ENCODE results near the gene IGF1R.
A peak's percentile ranks its signal among the peaks of the same experiment; 100 is the strongest.

IGF1R gene

GRCh38 chr15:98926236-98926635, 277.9 kb downstream of the IGF1R start:
- no peaks in the 10 kb centered on the region for H3K27me3 ChIP-seq (ENCODE audit: control insufficient read depth in 2 of 2, insufficient read depth in 2 of 2, low read length in 2 of 2)

GRCh38 chr15:98927022-98927421, 278.7 kb downstream of the IGF1R start:
- peaks cover 0 to 3% of the 10 kb centered on the region in 2 donors for H3K4me1 ChIP-seq (ENCODE audit: control insufficient read depth in 2 of 2, insufficient read depth in 2 of 2, low read length in 2 of 2)
- peak overlapping the region; percentile 25 to 26 for H3K27ac ChIP-seq (ENCODE audit: low read depth in 2 of 2, low read length in 2 of 2)
- no peaks in the 10 kb centered on the region for H3K27me3 ChIP-seq (ENCODE audit: control insufficient read depth in 2 of 2, insufficient read depth in 2 of 2, low read length in 2 of 2)
- H3K36me3 ChIP-seq (ENCODE audit: control insufficient read depth in 2 of 2, insufficient read depth in 2 of 2, low read length in 2 of 2), result peaks cover 23 to 41% of the 10 kb centered on the region in 2 donors
- no peak overlapping the region for H3K4me3 ChIP-seq (ENCODE audit: low read length in 2 of 2)
- no peaks in the 10 kb centered on the region for H3K9me3 ChIP-seq (ENCODE audit: control insufficient read depth in 2 of 2, low read length in 2 of 2)
- H3K9ac ChIP-seq (ENCODE audit: low read depth in 1 of 2, low read length in 2 of 2), result no peak overlapping the region

More at GRCh38 chr15:98926236-98926635, 277.9 kb downstream of the IGF1R start:
- Histone ChIP-seq H3K4me3 (ENCODE audit: low read length in 2 of 2) (no peak overlapping the region), H3K4me1 (ENCODE audit: control insufficient read depth in 2 of 2, insufficient read depth in 2 of 2, low read length in 2 of 2) (peaks cover 0 to 3% of the 10 kb centered on the region in 2 donors), H3K9ac (ENCODE audit: low read depth in 1 of 2, low read length in 2 of 2) (no peak overlapping the region), H3K36me3 (ENCODE audit: control insufficient read depth in 2 of 2, insufficient read depth in 2 of 2, low read length in 2 of 2) (peaks cover 24 to 41% of the 10 kb centered on the region in 2 donors), H3K27ac (ENCODE audit: low read depth in 2 of 2, low read length in 2 of 2) (no peak overlapping the region), H3K9me3 (ENCODE audit: control insufficient read depth in 2 of 2, low read length in 2 of 2) (no peaks in the 10 kb centered on the region)

- Histone ChIP-seq H3K27ac (ENCODE audit: low read depth in 2 of 2, low read length in 2 of 2) (no peak overlapping the region), H3K9me3 (ENCODE audit: control insufficient read depth in 2 of 2, low read length in 2 of 2) (no peaks in the 10 kb centered on the region), H3K36me3 (ENCODE audit: control insufficient read depth in 2 of 2, insufficient read depth in 2 of 2, low read length in 2 of 2) (peaks cover 15 to 32% of the 10 kb centered on the region in 2 donors), H3K27me3 (ENCODE audit: control insufficient read depth in 2 of 2, insufficient read depth in 2 of 2, low read length in 2 of 2) (no peaks in the 10 kb centered on the region), H3K4me3 (ENCODE audit: low read length in 2 of 2) (no peak overlapping the region), H3K9ac (ENCODE audit: low read depth in 1 of 2, low read length in 2 of 2) (no peak overlapping the region), H3K4me1 (ENCODE audit: control insufficient read depth in 2 of 2, insufficient read depth in 2 of 2, low read length in 2 of 2) (peaks cover 0 to 3% of the 10 kb centered on the region in 2 donors)
These were observed 279.7 kb downstream of the IGF1R start for GRCh38 chr15:98927996-98928395.

DNA sequence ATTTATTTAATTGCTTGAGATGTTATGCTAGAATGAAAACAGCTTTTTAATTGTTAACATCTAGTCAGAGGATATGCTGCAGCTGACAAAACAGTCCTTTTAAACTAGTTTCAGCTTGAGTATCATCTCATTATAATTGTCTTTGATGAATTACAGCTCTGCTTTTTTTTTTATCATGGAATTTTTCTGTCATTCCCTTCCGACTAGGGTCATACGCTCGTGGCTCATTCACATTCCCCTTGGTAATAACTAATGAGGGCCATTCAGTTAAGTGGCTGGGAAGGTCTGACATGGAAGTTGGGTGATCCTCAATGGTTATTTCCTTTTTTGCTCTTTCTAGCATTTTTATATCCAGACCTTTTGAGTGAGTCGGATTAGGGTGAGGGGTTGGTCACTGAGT, 282.2 kb downstream of the IGF1R start:
- H3K4me1 ChIP-seq (ENCODE audit: control insufficient read depth in 2 of 2, insufficient read depth in 2 of 2, low read length in 2 of 2), result peaks cover 0 to 3% of the 10 kb centered on the region in 2 donors
- no peak overlapping the region for H3K4me3 ChIP-seq (ENCODE audit: low read length in 2 of 2)
- H3K27me3 ChIP-seq (ENCODE audit: control insufficient read depth in 2 of 2, insufficient read depth in 2 of 2, low read length in 2 of 2), result no peaks in the 10 kb centered on the region
- no peaks in the 10 kb centered on the region for H3K9me3 ChIP-seq (ENCODE audit: control insufficient read depth in 2 of 2, low read length in 2 of 2)
- no peak overlapping the region for H3K27ac ChIP-seq (ENCODE audit: low read depth in 2 of 2, low read length in 2 of 2)
- no peak overlapping the region for H3K9ac ChIP-seq (ENCODE audit: low read depth in 1 of 2, low read length in 2 of 2)
- H3K36me3 ChIP-seq (ENCODE audit: control insufficient read depth in 2 of 2, insufficient read depth in 2 of 2, low read length in 2 of 2), result peaks cover 16 to 17% of the 10 kb centered on the region in 2 donors

GRCh38 chr15:98931004-98931403, 282.7 kb downstream of the IGF1R start:
- H3K4me3 ChIP-seq (ENCODE audit: low read length in 2 of 2), result no peak overlapping the region
- H3K27me3 ChIP-seq (ENCODE audit: control insufficient read depth in 2 of 2, insufficient read depth in 2 of 2, low read length in 2 of 2), result no peaks in the 10 kb centered on the region
- peaks cover 17 to 18% of the 10 kb centered on the region in 2 donors for H3K36me3 ChIP-seq (ENCODE audit: control insufficient read depth in 2 of 2, insufficient read depth in 2 of 2, low read length in 2 of 2)
- no peak overlapping the region for H3K27ac ChIP-seq (ENCODE audit: low read depth in 2 of 2, low read length in 2 of 2)
- no peaks in the 10 kb centered on the region for H3K9me3 ChIP-seq (ENCODE audit: control insufficient read depth in 2 of 2, low read length in 2 of 2)
- H3K4me1 ChIP-seq (ENCODE audit: control insufficient read depth in 2 of 2, insufficient read depth in 2 of 2, low read length in 2 of 2), result peaks cover 0 to 3% of the 10 kb centered on the region in 2 donors
- H3K9ac ChIP-seq (ENCODE audit: low read depth in 1 of 2, low read length in 2 of 2), result no peak overlapping the region

DNA sequence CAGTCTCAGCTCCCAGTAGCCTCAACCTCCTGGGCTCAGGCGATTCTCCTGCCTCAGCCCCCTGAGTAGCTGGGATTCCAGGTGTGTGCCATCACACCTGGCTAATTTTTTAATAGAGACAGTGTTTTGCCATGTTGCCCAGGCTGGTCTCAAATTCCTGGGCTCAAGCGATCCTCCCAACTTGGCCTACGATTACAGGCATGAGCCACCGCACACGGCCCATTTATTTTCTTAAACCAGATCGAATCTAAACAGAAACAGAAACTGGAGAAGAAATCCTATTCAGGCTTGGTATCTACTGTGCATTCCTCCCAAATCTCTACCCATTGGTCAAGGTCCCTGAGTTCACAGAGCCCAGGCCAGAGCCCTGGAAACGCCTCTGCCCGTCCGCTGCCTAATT, 285.1 kb downstream of the IGF1R start:
- Histone ChIP-seq H3K27me3 (ENCODE audit: control insufficient read depth in 2 of 2, insufficient read depth in 2 of 2, low read length in 2 of 2) (no peaks in the 10 kb centered on the region), H3K9ac (ENCODE audit: low read depth in 1 of 2, low read length in 2 of 2) (no peak overlapping the region), H3K27ac (ENCODE audit: low read depth in 2 of 2, low read length in 2 of 2) (no peak overlapping the region), H3K4me3 (ENCODE audit: low read length in 2 of 2) (no peak overlapping the region), H3K9me3 (ENCODE audit: control insufficient read depth in 2 of 2, low read length in 2 of 2) (no peaks in the 10 kb centered on the region), H3K36me3 (ENCODE audit: control insufficient read depth in 2 of 2, insufficient read depth in 2 of 2, low read length in 2 of 2) (peaks cover 17 to 24% of the 10 kb centered on the region in 2 donors), H3K4me1 (ENCODE audit: control insufficient read depth in 2 of 2, insufficient read depth in 2 of 2, low read length in 2 of 2) (no peaks in the 10 kb centered on the region)

DNA sequence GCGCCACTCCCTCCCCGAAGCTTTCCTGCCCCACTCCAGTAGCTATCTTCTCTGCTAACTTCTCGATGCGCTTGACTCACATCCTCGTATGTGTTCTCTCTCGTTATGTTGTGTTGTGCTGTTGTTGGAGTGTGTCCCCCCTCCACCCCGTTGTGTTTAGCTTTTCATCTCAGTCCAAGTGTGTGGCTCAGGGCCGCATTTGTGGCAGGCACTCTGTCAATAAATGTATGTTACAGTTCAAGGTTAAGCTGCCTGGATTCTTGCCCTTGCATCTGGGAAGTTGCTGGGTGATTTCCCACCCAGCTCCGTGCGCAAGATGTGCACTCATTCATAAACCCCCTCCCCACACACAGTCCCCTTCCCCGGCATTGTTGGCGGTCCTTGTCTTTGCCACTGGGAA, 287.4 kb downstream of the IGF1R start:
- Histone ChIP-seq H3K27me3 (ENCODE audit: control insufficient read depth in 2 of 2, insufficient read depth in 2 of 2, low read length in 2 of 2) (no peaks in the 10 kb centered on the region), H3K36me3 (ENCODE audit: control insufficient read depth in 2 of 2, insufficient read depth in 2 of 2, low read length in 2 of 2) (peaks cover 22 to 26% of the 10 kb centered on the region in 2 donors), H3K9me3 (ENCODE audit: control insufficient read depth in 2 of 2, low read length in 2 of 2) (no peaks in the 10 kb centered on the region), H3K4me3 (ENCODE audit: low read length in 2 of 2) (no peak overlapping the region), H3K27ac (ENCODE audit: low read depth in 2 of 2, low read length in 2 of 2) (no peak overlapping the region), H3K4me1 (ENCODE audit: control insufficient read depth in 2 of 2, insufficient read depth in 2 of 2, low read length in 2 of 2) (peaks cover 0 to under 1% of the 10 kb centered on the region in 2 donors), H3K9ac (ENCODE audit: low read depth in 1 of 2, low read length in 2 of 2) (no peak overlapping the region)

- Histone ChIP-seq H3K9me3 (ENCODE audit: control insufficient read depth in 2 of 2, low read length in 2 of 2) (no peaks in the 10 kb centered on the region), H3K36me3 (ENCODE audit: control insufficient read depth in 2 of 2, insufficient read depth in 2 of 2, low read length in 2 of 2) (peaks cover 15 to 24% of the 10 kb centered on the region in 2 donors), H3K4me3 (ENCODE audit: low read length in 2 of 2) (no peak overlapping the region), H3K27me3 (ENCODE audit: control insufficient read depth in 2 of 2, insufficient read depth in 2 of 2, low read length in 2 of 2) (no peaks in the 10 kb centered on the region), H3K4me1 (ENCODE audit: control insufficient read depth in 2 of 2, insufficient read depth in 2 of 2, low read length in 2 of 2) (peaks cover 7 to 10% of the 10 kb centered on the region in 2 donors), H3K27ac (ENCODE audit: low read depth in 2 of 2, low read length in 2 of 2) (no peak overlapping the region), H3K9ac (ENCODE audit: low read depth in 1 of 2, low read length in 2 of 2) (no peak overlapping the region)
These were observed 289.2 kb downstream of the IGF1R start for GRCh38 chr15:98937413-98938104.

DNA sequence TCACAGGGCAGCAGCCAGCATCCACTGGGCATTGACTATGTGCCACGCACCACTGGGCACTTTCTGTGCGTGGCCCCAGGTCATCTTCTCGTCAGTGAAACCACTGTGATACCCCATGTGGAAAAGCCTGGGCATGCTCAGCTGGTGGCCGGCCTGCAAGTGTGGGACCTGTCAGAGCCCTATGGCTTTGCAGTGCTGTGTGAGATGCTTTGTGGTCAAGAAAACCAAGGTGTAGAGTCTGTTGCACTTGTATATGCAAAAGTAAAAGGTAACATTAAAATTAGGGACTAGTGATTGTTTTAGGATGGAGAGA, 289.7 kb downstream of the IGF1R start:
- Histone ChIP-seq H3K4me1 (ENCODE audit: control insufficient read depth in 2 of 2, insufficient read depth in 2 of 2, low read length in 2 of 2) (peaks cover 7 to 10% of the 10 kb centered on the region in 2 donors), H3K27me3 (ENCODE audit: control insufficient read depth in 2 of 2, insufficient read depth in 2 of 2, low read length in 2 of 2) (no peaks in the 10 kb centered on the region), H3K27ac (ENCODE audit: low read depth in 2 of 2, low read length in 2 of 2) (no peak overlapping the region), H3K4me3 (ENCODE audit: low read length in 2 of 2) (no peak overlapping the region), H3K9me3 (ENCODE audit: control insufficient read depth in 2 of 2, low read length in 2 of 2) (no peaks in the 10 kb centered on the region), H3K36me3 (ENCODE audit: control insufficient read depth in 2 of 2, insufficient read depth in 2 of 2, low read length in 2 of 2) (peaks cover 18 to 27% of the 10 kb centered on the region in 2 donors), H3K9ac (ENCODE audit: low read depth in 1 of 2, low read length in 2 of 2) (no peak overlapping the region)

DNA sequence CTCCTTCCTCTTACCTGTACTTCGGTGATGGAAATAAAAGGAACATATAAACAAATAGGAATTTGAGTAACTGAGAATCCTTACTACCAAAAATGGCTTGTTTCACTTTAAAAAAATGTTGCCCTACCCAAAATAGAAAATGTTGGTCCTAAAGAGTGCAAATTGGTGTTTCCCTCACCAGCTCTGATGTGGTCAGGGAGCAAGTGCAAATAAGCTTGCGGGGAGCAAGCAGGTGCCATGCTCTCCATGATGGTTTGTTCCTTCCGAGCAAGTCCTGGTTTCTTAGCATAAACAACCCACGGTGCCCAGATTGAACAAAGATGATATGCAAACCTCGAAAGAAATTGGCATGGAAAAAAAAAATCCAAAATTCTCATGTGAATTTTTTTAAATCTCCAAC, 290.5 kb downstream of the IGF1R start:
- no peak overlapping the region for H3K4me3 ChIP-seq (ENCODE audit: low read length in 2 of 2)
- peaks cover 19 to 31% of the 10 kb centered on the region in 2 donors for H3K36me3 ChIP-seq (ENCODE audit: control insufficient read depth in 2 of 2, insufficient read depth in 2 of 2, low read length in 2 of 2)
- H3K9me3 ChIP-seq (ENCODE audit: control insufficient read depth in 2 of 2, low read length in 2 of 2), result no peaks in the 10 kb centered on the region
- peaks cover 10 to 13% of the 10 kb centered on the region in 2 donors for H3K4me1 ChIP-seq (ENCODE audit: control insufficient read depth in 2 of 2, insufficient read depth in 2 of 2, low read length in 2 of 2)
- no peaks in the 10 kb centered on the region for H3K27me3 ChIP-seq (ENCODE audit: control insufficient read depth in 2 of 2, insufficient read depth in 2 of 2, low read length in 2 of 2)
- no peak overlapping the region for H3K27ac ChIP-seq (ENCODE audit: low read depth in 2 of 2, low read length in 2 of 2)
- no peak overlapping the region for H3K9ac ChIP-seq (ENCODE audit: low read depth in 1 of 2, low read length in 2 of 2)

All from mucosa of rectum (tissue), 2 donors.